Pancreas (tissue), 10 donors: Measurements from ENCODE around the gene CRIM1. TPM values are rescaled to one million over a fixed set of nuclear protein-coding genes. Genes with fewer than 3 reads are reported as not detected.

Experiments used
- ATAC-seq, 4 donors: fragments of 200-7000 bp; cut with Tn5 transposase; one replicate each; pipeline versions ENCODE4 v1.8.0 to v1.9.1; 2020; ENCODE audit warnings: mild to moderate bottlenecking in 4 of 4, moderate library complexity in 4 of 4
- DNase-seq, 6 donors: peaks; one replicate each; pipeline ENCODE4 v3.0.0-alpha.2; 2020
- FAIRE-seq: peaks from 2 replicates; lab custom pipeline; 2012; peaks lifted over from hg19 to GRCh38; lab: Jason Lieb, UNC
- H3K27ac ChIP-seq, 4 donors: fragments of 200-600 bp; sonication (generic); 1 replicate in 3 of 4; 2 replicates in 1 of 4; pipeline versions ENCODE4 v1.5.0 to v1.8.0; 2020
- H3K27me3 ChIP-seq, 4 donors: fragments of 200-600 bp; one replicate each; pipeline ENCODE4 v1.8.0; 2021
- H3K36me3 ChIP-seq, 3 donors: fragments of 200-600 bp; sonication (generic) in 1 of 3; one replicate each; pipeline versions ENCODE4 v1.5.0 to v1.8.0; 2020 to 2021
- H3K4me1 ChIP-seq, 3 donors: fragments of 200-600 bp; one replicate each; pipeline ENCODE4 v1.8.0; 2021
- H3K4me3 ChIP-seq, 4 donors: fragments of 200-600 bp; sonication (generic) in 2 of 4; one replicate each; pipeline versions ENCODE4 v1.5.0 to v1.8.0; 2020 to 2021
- H3K9me3 ChIP-seq, 4 donors: fragments of 200-600 bp; one replicate each; pipeline ENCODE4 v1.8.0; 2021
- WGBS, 2 donors: extraction: QIAGEN DNeasy Blood & Tissue Kit; methylation state at CpG; one replicate each; pipeline ENCODE4 v1.1.7; 2013; 5-methylcytosine and 5-hydroxymethylcytosine counted together
- intact Hi-C, 3 donors: fragments of 100-400 bp; cut with DNase I; formaldehyde crosslinking; loops; one replicate each; pipeline versions ENCODE4 v1.11.1 to v1.14.2; 2022
- polyA plus RNA-seq, 2 donors: library from polyadenylated mRNA; stranded (reverse); fragments of 200-250 nt; gene quantifications; one replicate each; pipeline ENCODE4 v1.2.3, GENCODE V29; 2013
- total RNA-seq, 6 donors: library from RNA; stranded (reverse); fragmentation: NEBNext Ultra II Directional in 4 of 6; extraction: Animal tissue kit (Norgen Biotek cat#: 25700) in 4 of 6; gene quantifications; one replicate each; pipeline versions ENCODE4 v1.2.1 to v1.2.4, GENCODE V29; 2021 to 2023
- TF ChIP-seq, protein P1 (sequence below), 4 donors: fragments of 200-600 bp; sonication (generic) in 3 of 4; IDR thresholded peaks; one replicate each; pipeline versions ENCODE4 v1.5.0 to v1.8.0; 2021; ENCODE audit warnings: antibody characterized with exemption in 4 of 4
- donor health status: healthy with polysubstance abuse.
- donor health status: DM: no; HTN: no; CAD: no; lungs with moderate emphysema.
- donor health status: DM: no; HTN: no; CAD: no.
- donor health status: control.
- donor health status: control.
- donor health status: Bipolar disorder and iron deficiency.
- donor health status: DM: yes; HTN: yes; CAD: no.
- donor health status: DM: no; HTN: no; CAD: no.
- donor health status: DM: no; HTN: no; CAD: no.
- donor health status: DM: yes; HTN: yes; CAD: no.

CRIM1 gene
- total and polyA plus RNA-seq, 8 donors = 5.2 to 29.1 (median 20.2) TPM

DNA sequence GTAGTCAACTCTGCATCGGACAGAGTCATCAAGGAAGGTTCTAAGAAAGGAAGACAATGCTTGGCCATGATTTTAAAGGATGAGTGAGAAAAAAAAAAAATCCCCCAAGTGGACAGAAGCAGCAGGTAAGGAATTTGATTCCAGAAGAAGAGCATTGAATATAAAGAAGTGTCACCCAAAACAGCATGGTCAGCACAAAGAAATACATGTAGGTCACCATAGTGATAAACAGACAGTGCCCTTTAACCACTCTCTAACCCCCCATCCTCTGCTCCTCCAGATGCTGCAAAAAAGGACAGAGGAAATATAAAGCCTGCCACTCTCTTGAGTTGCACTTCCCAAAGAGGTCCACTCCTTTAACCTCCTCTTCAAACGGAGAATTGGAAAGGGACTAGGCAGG, 219.0 kb downstream of the CRIM1 start:
- Histone ChIP-seq H3K4me3 (no peak overlapping the region), H3K27me3 (no peaks in the 10 kb centered on the region), H3K27ac (no peak overlapping the region), H3K9me3 (no peaks in the 10 kb centered on the region), H3K36me3 (peaks cover 0 to 8% (median 0%) of the 10 kb centered on the region in 3 donors), H3K4me1 (peaks cover 0 to 12% (median 8%) of the 10 kb centered on the region in 3 donors)
- TF ChIP-seq, protein P1, sequence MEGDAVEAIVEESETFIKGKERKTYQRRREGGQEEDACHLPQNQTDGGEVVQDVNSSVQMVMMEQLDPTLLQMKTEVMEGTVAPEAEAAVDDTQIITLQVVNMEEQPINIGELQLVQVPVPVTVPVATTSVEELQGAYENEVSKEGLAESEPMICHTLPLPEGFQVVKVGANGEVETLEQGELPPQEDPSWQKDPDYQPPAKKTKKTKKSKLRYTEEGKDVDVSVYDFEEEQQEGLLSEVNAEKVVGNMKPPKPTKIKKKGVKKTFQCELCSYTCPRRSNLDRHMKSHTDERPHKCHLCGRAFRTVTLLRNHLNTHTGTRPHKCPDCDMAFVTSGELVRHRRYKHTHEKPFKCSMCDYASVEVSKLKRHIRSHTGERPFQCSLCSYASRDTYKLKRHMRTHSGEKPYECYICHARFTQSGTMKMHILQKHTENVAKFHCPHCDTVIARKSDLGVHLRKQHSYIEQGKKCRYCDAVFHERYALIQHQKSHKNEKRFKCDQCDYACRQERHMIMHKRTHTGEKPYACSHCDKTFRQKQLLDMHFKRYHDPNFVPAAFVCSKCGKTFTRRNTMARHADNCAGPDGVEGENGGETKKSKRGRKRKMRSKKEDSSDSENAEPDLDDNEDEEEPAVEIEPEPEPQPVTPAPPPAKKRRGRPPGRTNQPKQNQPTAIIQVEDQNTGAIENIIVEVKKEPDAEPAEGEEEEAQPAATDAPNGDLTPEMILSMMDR (IDR thresholded peaks at IDR 0.05) = no peak
- WGBS, 2 donors = 93 to 98% methylated on average over 2 of the region's 2 CpGs
- no peak for ATAC-seq
- FAIRE-seq = no peak
- DNase-seq = no peak
- intact Hi-C loops = no loop called here

DNA sequence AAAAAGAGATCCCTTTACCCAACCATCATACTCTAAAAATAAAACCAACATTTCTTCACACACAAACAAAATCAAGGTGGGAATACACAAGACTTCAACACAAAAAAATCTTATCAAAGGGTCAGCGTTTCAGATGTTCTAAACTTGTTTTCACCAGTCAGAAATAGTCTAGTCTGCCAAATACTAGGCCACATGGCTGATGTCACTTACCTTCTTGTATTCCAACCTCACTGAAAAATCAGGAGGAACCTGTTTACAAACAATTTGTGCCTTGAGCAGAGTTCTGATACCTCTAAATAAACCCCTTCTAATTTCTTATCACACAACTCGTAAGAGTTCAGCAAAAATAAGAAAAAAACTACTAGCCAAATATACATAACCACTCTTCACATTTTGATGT, 222.3 kb downstream of the CRIM1 start:
- Histone ChIP-seq H3K4me3 (no peak overlapping the region), H3K36me3 (peaks cover 0 to 8% (median 0%) of the 10 kb centered on the region in 3 donors), H3K27me3 (no peaks in the 10 kb centered on the region), H3K4me1 (peaks cover 0 to 17% (median 12%) of the 10 kb centered on the region in 3 donors), H3K9me3 (no peaks in the 10 kb centered on the region), H3K27ac (peak overlapping the region in 1 of 4 donors; percentile 74)
- DNase-seq (no peak), ATAC-seq (no peak), FAIRE-seq (no peak)
- TF ChIP-seq, protein P1 (IDR thresholded peaks at IDR 0.05) = no peak
- 77 to 83% methylated on average over 2 of the region's 2 CpGs for WGBS, 2 donors
- intact Hi-C loops = no loop called here

- no peak overlapping the region for H3K4me3 ChIP-seq
- peak; percentile 84 to 93 (median 89) for ATAC-seq
- 69 to 77% methylated on average over 10 of the region's 10 CpGs for WGBS, 2 donors
- peak in 1 of 6 donors; percentile 35 for DNase-seq
- H3K27me3 ChIP-seq = no peaks in the 10 kb centered on the region
- H3K27ac ChIP-seq = peak overlapping the region in 2 of 4 donors; percentile 62 to 74
- TF ChIP-seq, protein P1 (IDR thresholded peaks at IDR 0.05) = no peak
- peaks cover 0 to 8% (median 0%) of the 10 kb centered on the region in 3 donors for H3K36me3 ChIP-seq
- intact Hi-C loops = no loop called here
- no peak for FAIRE-seq
- H3K9me3 ChIP-seq = no peaks in the 10 kb centered on the region
- peaks cover 0 to 17% (median 12%) of the 10 kb centered on the region in 3 donors for H3K4me1 ChIP-seq
These were observed 223.0 kb downstream of the CRIM1 start for GRCh38 chr2:36578343-36579296.

GRCh38 chr2:36579297-36579664, 223.7 kb downstream of the CRIM1 start:
- intact Hi-C loops = no loop called here
- DNase-seq (no peak), ATAC-seq (peak in 3 of 4 donors; percentile 7 to 27 (median 22)), FAIRE-seq (no peak)
- Histone ChIP-seq H3K9me3 (no peaks in the 10 kb centered on the region), H3K4me1 (peaks cover 0 to 17% (median 12%) of the 10 kb centered on the region in 3 donors), H3K27ac (peak overlapping the region in 2 of 4 donors; percentile 62 to 74), H3K4me3 (no peak overlapping the region), H3K36me3 (peaks cover 0 to 8% (median 0%) of the 10 kb centered on the region in 3 donors), H3K27me3 (no peaks in the 10 kb centered on the region)
- TF ChIP-seq, protein P1 (IDR thresholded peaks at IDR 0.05) = no peak
